ENCODE results near the gene FBLN2.

Gene FBLN2

GRCh38 chr3:13583251-13584180 is 34.6 kb downstream of the FBLN2 start:
- DNase-seq: no peak

- no peak for DNase-seq
Observed at GRCh38 chr3:13584427-13584891, 35.5 kb downstream of the FBLN2 start.

- no peak for DNase-seq
Observed at GRCh38 chr3:13584901-13585300, 36.0 kb downstream of the FBLN2 start.

- no peak for DNase-seq
Observed at GRCh38 chr3:13587442-13587841, 38.5 kb downstream of the FBLN2 start.

DNA sequence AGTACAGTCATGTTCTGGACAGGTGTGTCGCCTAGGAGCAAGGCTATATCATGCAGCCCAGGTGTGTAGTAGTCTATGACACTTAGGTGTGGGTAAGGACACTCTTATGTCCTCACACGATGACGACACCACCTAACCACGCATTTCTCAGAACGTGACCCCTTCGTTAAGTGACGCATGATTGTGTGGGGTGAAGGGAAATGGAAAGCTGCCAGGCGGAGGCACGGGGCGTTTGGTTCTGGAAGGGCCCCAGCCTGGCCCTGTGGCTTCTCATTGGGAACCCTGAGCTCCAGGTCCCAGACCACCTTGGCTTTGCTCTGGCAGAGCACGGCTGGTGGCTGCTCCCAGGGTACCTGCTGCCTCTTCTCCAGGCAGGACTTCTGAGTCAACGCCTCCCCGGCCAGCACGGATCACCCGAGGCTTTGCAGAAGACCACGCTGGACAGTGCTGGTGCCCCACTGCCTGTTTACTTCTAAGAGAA is 39.3 kb downstream of the FBLN2 start:
- DNase-seq: no peak

GRCh38 chr3:13588993-13589392 is 40.1 kb downstream of the FBLN2 start:
- no peak for DNase-seq

GRCh38 chr3:13590841-13591520 is 42.1 kb downstream of the FBLN2 start:
- no peak for DNase-seq

DNA sequence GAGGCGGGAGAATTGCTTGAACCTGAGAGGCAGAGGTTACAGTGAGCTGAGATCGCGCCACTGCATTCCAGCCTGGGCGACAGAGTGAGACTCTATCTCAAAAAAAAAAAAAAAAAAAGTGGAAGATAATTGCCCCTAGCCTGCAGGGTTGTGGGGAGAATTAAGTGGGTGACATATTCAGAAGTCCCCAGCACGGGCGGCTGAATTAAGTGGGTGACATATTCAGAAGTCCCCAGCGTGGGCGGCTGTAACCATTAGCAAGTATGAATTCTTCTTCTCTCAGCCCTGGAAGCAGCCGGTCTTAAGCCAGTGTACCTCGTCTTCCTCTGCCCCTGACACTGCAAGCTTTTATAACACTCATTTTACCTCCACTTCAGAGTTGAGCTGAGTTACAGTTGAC is 44.7 kb downstream of the FBLN2 start:
- DNase-seq: no peak

GRCh38 chr3:13594146-13594545 is 45.2 kb downstream of the FBLN2 start:
- DNase-seq: no peak

DNA sequence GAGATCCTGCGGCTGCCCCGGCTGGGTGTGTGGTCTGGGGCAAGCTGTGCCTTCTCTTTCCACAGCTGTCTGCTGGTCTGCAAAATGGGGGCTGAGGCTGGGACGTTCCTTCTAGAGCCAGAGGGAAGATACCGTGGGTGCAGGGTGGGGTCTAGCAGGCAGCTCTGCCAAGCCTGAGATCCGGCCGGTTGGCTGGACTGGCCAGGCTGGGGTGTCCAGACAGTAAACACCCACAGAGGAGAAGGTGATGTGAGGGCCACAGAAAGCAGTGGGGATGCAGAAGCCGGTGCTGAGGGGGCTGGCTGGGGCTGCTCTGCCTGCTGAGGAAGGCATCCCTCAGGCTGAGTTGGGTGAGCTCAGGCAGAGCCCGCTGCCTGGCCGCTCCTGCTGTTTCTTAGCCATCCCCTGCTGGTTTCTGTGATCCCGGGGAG is 46.1 kb downstream of the FBLN2 start:
- no peak for DNase-seq

DNA sequence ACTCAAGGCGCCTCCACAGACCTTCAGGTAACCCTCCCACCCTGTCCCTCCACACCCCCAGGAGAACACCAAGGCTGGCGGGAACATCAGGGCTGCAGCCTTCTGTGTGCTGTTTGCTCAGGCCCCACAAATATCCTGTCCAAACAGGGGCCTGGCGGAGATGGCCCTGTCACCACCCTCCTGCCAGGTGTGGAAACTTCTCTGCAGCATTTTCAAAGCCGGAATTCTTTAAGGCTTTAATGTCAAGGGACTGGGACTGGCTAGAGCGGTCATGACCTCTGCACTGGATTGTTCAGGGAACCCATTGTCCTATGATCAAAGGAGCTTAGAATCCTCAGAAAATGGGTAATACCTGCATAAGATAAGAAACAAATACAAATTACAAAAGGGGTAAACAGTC is 46.6 kb downstream of the FBLN2 start:
- no peak for DNase-seq

- DNase-seq: no peak
Observed at GRCh38 chr3:13596426-13597205, 47.7 kb downstream of the FBLN2 start.

- no peak for DNase-seq
Observed at GRCh38 chr3:13597661-13598060, 48.7 kb downstream of the FBLN2 start.

DNA sequence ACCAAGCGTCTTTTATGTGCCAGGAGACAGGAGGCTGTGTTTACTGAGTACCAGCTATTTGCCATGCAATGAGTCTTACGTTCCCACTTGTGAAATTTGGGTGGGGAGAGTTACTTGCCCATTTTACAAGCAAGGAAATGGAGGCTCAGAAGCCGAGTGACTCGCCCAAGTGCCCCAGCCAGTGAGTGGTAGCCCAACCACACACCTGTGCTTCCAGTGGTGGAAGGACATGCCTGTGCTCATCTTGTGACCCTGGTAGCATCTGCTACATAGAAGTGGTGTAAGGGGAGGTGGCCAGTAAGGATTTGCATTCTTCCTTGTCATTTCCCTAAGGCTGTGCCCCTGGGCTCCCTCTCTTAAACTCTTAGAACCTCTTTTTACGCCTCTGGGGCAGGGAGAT is 49.3 kb downstream of the FBLN2 start:
- DNase-seq: no peak

- no peak for DNase-seq
Observed at GRCh38 chr3:13598926-13599886, 50.3 kb downstream of the FBLN2 start.

DNA sequence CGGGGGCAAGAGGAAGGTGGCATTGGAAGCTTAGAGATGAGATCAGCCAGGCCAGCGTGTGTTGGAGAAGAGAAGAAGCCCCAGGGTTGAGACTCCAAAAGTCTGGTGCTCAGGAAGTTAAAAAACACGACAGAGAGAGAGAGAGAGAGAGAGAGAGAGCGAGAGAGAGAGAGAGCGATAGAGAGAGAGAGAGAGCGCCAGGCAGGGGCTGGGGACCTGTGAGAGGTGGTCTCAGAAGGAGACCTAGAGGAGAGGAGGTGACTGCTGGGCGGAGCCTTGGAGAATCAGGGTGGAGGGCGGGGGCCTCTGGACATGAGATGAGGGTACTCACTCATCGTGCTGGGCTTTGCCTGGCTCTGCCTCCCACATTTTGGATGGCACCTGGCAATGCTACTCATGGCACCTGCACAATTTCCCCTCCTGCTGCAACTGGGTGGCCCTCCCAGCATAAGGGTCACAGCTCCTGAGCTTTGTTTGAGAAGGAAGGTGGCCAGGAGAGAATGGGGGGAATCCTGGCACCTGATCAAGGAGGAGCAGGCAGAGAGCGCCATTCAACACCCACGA is 51.0 kb downstream of the FBLN2 start:
- no peak for DNase-seq

- DNase-seq: peak; percentile 67
Observed at GRCh38 chr3:13600950-13601691, 52.2 kb downstream of the FBLN2 start.

DNA sequence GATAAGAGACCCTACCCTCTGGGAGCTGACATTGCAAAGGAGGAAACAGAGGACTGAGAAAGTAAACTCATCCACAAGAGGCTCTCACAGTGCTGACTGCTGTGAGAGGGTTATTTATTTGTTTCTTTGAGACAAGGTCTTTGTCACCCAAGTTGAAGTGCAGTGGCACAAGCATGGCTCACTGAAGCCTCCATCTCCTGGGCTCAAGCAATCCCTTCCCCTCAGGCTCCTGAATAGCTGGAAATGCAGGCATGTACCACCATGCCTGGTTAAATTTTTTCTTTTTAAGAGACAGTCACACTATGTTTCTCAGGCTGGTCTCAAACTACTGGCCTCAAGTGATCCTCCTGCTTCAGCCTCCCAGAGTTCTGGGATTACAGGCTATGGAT is 52.8 kb downstream of the FBLN2 start:
- DNase-seq: no peak

- no peak for DNase-seq
Observed at GRCh38 chr3:13605555-13605954, 56.6 kb downstream of the FBLN2 start.

- DNase-seq: no peak
Observed at GRCh38 chr3:13607821-13608597, 59.1 kb downstream of the FBLN2 start.

Data from fibroblast of skin of abdomen (primary cell).